ENCODE data around the gene PRPF38B. TPM values are rescaled to one million over a fixed set of nuclear protein-coding genes. Genes with fewer than 3 reads are reported as not detected.

The PRPF38B gene, protein sequence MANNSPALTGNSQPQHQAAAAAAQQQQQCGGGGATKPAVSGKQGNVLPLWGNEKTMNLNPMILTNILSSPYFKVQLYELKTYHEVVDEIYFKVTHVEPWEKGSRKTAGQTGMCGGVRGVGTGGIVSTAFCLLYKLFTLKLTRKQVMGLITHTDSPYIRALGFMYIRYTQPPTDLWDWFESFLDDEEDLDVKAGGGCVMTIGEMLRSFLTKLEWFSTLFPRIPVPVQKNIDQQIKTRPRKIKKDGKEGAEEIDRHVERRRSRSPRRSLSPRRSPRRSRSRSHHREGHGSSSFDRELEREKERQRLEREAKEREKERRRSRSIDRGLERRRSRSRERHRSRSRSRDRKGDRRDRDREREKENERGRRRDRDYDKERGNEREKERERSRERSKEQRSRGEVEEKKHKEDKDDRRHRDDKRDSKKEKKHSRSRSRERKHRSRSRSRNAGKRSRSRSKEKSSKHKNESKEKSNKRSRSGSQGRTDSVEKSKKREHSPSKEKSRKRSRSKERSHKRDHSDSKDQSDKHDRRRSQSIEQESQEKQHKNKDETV
- total RNA-seq, result 11.6 and 14.2 TPM in 2 replicates

DNA sequence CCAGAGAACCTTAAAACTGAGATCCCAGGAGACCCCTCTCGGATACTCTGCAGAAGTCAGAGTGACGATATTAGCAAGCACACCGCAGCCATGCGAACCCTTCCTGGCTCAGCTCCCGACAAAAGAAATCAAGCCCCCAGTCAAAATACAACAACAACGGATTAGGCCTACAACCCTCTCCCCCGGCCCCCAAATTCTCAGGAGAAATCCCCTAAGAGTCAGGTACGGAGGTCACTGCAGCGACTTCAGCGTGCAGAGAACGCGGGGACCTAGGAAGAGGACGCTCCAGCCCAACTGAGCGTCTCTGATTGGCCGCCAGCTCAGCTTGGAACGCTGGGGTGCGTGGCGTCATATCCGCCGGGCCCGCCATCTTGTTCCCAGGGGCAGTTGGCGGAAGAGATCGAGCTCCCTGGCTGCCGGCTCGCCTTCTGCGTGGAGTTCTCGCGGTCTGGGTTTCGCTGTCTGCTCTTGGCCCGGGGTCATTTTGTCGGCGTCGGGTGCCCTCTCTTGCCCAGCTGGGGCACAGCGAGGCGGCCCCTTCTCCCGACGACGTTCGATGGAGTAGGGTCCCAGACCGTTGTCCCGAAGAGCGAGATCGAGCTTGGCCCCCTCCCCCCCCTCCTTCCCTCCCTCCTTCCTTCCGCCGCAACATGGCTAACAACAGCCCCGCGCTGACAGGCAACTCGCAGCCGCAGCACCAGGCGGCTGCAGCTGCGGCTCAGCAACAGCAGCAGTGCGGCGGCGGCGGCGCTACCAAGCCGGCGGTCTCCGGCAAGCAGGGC, at the start of gene PRPF38B:
Gene PRPF38B (plus strand): TSS at position 369 of the 782 bp plus-strand sequence. CDS start 282 bp downstream, at position 651.

DNA sequence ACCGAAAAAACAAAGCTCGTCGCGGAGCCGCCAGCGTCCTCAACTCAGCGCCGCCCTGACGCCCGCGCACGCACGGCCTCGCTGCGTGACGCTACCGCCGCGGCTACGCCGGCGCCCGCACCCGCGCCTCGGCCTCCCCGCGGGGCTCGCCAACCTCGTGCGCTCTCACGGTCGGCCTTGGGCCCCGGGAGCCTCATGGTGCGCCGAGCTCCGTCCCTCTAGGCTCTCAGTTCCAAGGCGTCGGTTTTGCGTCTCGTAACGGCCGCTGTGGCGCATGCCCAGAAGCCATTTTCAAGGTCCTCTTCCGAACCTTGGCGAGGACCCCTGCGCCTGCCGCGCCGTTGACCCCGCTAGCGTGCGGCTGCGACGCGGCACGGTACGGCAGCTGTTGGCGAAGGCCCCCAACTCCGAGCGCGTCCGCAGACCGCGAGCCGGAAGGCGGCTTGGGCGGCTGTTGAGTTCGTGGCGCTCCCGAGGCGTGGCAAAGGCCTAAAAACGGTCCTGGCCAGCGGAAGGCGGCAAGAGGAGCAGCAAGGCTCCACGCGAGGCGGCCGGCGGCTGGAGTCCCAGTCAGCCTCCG, 31.0 kb upstream of the PRPF38B start, which contains the start of gene HENMT1:
Gene HENMT1 (minus strand): TSS at position 64 of the 580 bp plus-strand sequence. CDS start 1,209 bp downstream, outside the sequence.

DNA sequence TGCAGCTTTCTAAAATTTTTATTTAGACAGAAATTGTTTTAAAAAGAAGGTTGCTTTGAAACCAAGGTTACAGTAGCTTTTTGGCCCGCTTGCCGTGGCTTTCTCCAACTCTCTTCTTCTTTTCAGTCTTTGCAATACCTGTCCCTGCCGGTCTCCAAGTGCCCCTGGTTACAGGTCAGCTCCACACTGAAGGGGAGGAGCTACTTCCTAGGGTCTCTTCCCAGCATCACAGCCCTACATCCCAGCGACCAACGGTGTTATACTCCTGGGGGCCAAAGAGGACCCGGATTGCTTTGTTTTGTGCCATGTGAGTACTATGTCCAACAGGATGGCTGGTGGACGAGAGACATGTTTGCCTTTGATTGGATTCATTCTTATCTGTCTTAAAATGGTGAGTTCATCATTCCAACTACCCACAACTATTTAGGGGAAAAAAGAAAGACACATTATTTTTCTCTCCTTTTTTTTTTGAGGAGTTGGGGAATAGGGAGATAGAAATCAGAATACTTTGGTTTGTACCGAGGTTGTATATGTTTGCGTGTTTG, 20.6 kb downstream of the PRPF38B start, which contains the start of gene FNDC7:
Gene FNDC7 (plus strand): TSS at position 303 of the 545 bp plus-strand sequence. CDS start 26 bp downstream, at position 329.

DNA sequence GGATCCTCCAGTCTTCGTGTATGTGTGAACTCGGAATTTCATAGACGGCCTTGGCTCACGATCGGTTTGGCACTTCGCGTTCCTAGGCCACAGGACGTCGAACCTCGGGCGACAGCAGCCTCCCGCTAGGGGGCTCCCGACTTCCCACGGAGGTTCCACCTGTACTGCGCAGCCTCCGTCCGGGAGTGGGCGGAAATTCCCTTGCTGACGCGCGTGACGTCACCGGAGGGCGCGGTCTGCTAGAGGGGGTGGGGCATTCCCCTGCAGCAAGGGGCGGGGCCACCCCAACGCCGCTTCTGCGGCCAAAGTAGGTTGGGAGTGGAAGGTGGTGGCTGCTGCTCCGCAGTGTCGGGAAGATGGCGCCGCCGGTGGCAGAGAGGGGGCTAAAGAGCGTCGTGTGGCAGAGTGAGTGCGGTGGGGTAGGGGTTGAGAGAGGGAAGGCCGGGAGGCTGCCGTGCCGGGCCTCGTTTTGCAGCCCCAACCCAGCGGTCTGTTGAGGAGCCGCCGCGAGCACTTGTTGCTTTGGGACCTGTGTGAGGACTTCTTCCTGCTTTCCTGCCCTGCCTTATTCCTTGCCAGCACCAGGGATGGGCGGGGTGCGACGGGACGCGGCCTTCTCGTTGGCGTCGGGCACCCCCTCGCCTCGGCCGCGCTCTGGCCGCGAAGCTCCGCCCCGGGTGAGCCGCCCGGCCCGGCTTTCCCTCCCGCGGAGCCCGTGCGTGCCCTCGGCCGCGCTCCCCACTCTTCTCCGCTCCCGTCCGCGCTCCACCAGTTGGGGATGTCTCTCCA, 54.5 kb downstream of the PRPF38B start, which contains the start of gene STXBP3:
Gene STXBP3 (plus strand): TSS at position 293 of the 789 bp plus-strand sequence. CDS start 64 bp downstream, at position 357.

Other genes starting within 250 kb of the PRPF38B start
- 0.06 TPM in 1 of 2 replicates, not detected in the other for gene NBPF6, start 242.0 kb upstream of the PRPF38B start, total RNA-seq
- 17.3 and 21.4 TPM in 2 replicates for gene EEIG2, start 132.2 kb upstream of the PRPF38B start, total RNA-seq
- 2.6 and 2.7 TPM in 2 replicates for gene HENMT1, start 31.2 kb upstream of the PRPF38B start, total RNA-seq
- gene FNDC7, start 20.6 kb downstream of the PRPF38B start, total RNA-seq, result 0.25 and 0.26 TPM in 2 replicates
- 63.5 and 65.0 TPM in 2 replicates for gene STXBP3, start 54.4 kb downstream of the PRPF38B start, total RNA-seq
- 0.56 TPM in 1 of 2 replicates, not detected in the other for gene AKNAD1, start 164.8 kb downstream of the PRPF38B start, total RNA-seq
- 25.4 and 32.4 TPM in 2 replicates for gene GPSM2, start 184.7 kb downstream of the PRPF38B start, total RNA-seq

All from aortic smooth muscle cell (primary cell).